ENCODE measurements around the gene AK6. TPM values are rescaled to one million over a fixed set of nuclear protein-coding genes. Genes with fewer than 3 reads are reported as not detected.
A peak's percentile ranks its signal among the peaks of the same experiment; 100 is the strongest.

Gene AK6
- total and polyA plus RNA-seq, 2 donors (not counting 1 experiment from before 2014, with no cell fraction given): 12.2 to 25.4 TPM

DNA sequence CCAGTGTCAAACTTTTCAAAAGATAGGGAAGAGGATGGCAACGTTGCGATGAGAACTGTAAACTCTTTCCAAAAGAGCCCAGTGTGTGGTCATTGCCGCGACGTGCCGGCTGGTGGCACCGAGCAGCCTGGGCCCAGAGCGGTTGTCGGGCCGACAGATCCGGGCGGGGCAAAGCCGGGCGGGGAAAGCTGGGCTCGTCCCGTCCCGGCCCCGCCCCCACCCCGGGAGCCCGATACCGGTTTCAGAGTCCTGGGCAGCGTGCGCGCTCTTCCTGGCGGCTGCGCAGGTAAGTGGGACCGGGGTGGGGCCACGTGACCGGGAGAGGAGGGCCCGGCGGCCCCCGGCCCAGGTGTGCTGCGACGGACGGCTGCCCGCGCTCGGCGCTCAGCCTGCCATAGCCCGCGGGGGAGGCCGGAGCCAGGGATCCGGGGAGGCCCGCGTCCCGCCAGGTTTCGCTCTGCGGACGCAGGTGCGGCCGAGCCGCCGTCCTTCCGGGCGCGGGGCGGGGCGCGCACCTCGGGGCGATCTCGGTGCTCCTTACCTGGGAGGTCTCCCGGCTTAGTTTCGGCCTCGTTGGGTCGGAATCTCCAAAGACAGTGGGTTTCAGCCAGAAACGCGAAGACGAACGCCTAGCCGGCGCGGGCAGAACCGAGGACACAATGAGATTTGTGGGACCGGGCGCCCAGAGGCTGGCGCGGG is 45.7 kb upstream of the AK6 start, which contains the start of gene MARVELD2:
TSS of gene MARVELD2 (plus strand) at position 232 of the 699 bp plus-strand sequence. CDS start 4,270 bp downstream, outside the sequence.
- no peak within 1 kb of the TSS for H3K27ac Mint-ChIP-seq

More for the DNA sequence above, 45.7 kb upstream of the AK6 start, which contains the start of gene MARVELD2:
- peak within 1 kb of the TSS in 4 of 5 experiments; percentile 34 to 74 (median 60) for H3K4me3 ChIP-seq (ENCODE audit: control extremely low read depth in 1 of 5, extremely low read depth in 1 of 5, insufficient read depth in 1 of 5, low read depth in 2 of 5, low read length in 4 of 5)
- H4K20me1 ChIP-seq (ENCODE audit: control insufficient read depth, insufficient read depth, low read length, poor library complexity, severe bottlenecking): no peaks in the 10 kb centered on the region
- peak within 1 kb of the TSS; percentile 70 for H3K9ac ChIP-seq (ENCODE audit: low read length)
- H3K27me3 Mint-ChIP-seq: no peaks in the 10 kb centered on the region
- peaks cover 5 to 9% of the 10 kb centered on the region in 2 donors for H3K4me1 ChIP-seq (ENCODE audit: control insufficient read depth in 2 of 2, insufficient read depth in 2 of 2, low read length in 2 of 2)
- ATAC-seq (ENCODE audit: low read depth) (peak; percentile 92), DNase-seq (peak; percentile 62)
- POLR2A ChIA-PET: no interaction called here
- CTCF ChIA-PET: no interaction called here
- H3K36me3 ChIP-seq (replicated peaks in 1 of 2; ENCODE audit: control extremely low read depth in 1 of 2, control insufficient read depth in 1 of 2, extremely low read depth in 1 of 2, insufficient read depth in 2 of 2, low read length in 1 of 2): peaks cover 3 to 12% of the 10 kb centered on the region in 2 experiments
- H3K4me1 Mint-ChIP-seq: peaks cover 10% of the 10 kb centered on the region
- H3K9me3 ChIP-seq (ENCODE audit: control extremely low read depth in 1 of 3, control insufficient read depth in 2 of 3, insufficient read depth in 1 of 3, low read length in 2 of 3): no peaks in the 10 kb centered on the region
- no peaks in the 10 kb centered on the region for H3K9me3 Mint-ChIP-seq (ENCODE audit: insufficient read depth)
- H3K27ac ChIP-seq (ENCODE audit: low read length in 2 of 2): peak within 1 kb of the TSS in 1 of 2 donors; percentile 45
- peak within 1 kb of the TSS; percentile 82 for H3K4me2 ChIP-seq (replicated peaks; ENCODE audit: low read depth, low read length, poor library complexity, severe bottlenecking)
- TF ChIP-seq, protein P1, sequence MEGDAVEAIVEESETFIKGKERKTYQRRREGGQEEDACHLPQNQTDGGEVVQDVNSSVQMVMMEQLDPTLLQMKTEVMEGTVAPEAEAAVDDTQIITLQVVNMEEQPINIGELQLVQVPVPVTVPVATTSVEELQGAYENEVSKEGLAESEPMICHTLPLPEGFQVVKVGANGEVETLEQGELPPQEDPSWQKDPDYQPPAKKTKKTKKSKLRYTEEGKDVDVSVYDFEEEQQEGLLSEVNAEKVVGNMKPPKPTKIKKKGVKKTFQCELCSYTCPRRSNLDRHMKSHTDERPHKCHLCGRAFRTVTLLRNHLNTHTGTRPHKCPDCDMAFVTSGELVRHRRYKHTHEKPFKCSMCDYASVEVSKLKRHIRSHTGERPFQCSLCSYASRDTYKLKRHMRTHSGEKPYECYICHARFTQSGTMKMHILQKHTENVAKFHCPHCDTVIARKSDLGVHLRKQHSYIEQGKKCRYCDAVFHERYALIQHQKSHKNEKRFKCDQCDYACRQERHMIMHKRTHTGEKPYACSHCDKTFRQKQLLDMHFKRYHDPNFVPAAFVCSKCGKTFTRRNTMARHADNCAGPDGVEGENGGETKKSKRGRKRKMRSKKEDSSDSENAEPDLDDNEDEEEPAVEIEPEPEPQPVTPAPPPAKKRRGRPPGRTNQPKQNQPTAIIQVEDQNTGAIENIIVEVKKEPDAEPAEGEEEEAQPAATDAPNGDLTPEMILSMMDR (IDR thresholded peaks at IDR 0.05): no peak
- no peak for TF ChIP-seq EZH2 (IDR thresholded peaks at IDR 0.05; ENCODE audit: borderline replicate concordance, insufficient read depth, low read depth, low read length, poor library complexity, severe bottlenecking)
- H2AFZ ChIP-seq (ENCODE audit: insufficient read depth, low read depth, low read length, poor library complexity, severe bottlenecking): peak within 1 kb of the TSS; percentile 76
- intact Hi-C loops (cut with micrococcal nuclease): no loop called here
- H3K4me3 Mint-ChIP-seq: peak within 1 kb of the TSS; percentile 78
- WGBS (ENCODE audit: insufficient coverage): 8% methylated on average over 77 of the region's 78 CpGs
- no peaks in the 10 kb centered on the region for H3K27me3 ChIP-seq (replicated peaks in 1 of 4; ENCODE audit: control extremely low read depth in 1 of 4, control insufficient read depth in 3 of 4, insufficient read depth in 4 of 4, low read length in 3 of 4)
- H3K79me2 ChIP-seq (ENCODE audit: control insufficient read depth, insufficient read depth, low read length): no peaks in the 10 kb centered on the region
